NCI-H128 (cell line): Measurements from ENCODE around the gene GNPAT.
A peak's percentile ranks its signal among the peaks of the same experiment; 100 is the strongest.

ENCODE experiments used
- DNase-seq: peaks from one replicate; lab custom pipeline; 2025; ENCODE audit not compliant: unreplicated experiment; lab: John Stamatoyannopoulos, UW

The GNPAT gene

DNA sequence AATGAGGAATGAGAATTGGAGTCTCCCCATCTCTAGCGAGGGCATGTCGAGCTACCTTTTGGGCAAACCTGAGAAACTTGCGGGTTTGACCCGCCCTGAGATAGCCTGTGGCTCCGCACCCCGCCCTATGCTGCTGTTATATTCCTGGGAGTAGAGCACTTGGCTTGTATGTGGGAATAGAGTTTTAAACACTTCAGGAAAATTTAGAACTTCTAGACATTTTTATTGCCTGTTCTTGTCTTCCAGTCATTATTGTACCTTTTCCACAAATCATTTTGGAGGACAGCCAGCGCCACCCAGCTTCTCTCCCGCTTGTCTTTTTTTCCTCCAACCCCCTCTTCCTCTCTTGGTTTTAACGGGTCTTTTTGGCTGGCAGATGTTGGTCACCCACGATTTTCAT, 738 bp downstream of the GNPAT start:
- no peak for DNase-seq

DNA sequence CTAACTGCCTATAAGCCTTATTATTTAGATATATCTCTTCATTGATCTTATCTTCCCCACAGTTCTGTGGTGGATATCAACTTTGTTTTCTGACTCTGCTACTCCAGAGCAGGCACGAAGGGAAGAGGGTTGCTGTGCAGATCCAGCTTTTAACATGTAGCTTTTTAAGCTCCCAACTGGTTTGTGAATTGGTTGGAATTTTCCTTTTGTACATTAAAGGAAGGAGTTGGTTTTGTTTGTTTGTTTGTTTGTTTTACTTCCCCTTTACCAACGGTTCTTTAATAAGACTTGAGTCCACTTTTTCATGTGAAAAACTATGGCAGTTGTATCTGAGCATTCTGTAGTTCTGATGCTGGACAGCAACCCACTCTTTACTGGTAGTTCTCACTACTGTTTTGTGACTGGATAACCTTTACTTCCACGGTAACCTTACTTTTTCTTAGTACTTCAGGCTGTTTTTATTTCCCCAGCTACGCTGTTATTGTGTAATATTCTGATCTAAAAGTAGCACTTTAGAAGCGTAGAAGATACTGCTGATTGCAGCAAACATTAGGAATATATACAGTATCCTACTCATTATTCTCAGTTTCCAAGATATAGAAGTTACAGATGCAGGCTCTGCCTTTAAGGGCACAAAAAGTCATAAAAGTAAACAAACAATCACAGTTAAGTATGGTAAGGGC, 1.6 kb downstream of the GNPAT start:
- no peak for DNase-seq

DNA sequence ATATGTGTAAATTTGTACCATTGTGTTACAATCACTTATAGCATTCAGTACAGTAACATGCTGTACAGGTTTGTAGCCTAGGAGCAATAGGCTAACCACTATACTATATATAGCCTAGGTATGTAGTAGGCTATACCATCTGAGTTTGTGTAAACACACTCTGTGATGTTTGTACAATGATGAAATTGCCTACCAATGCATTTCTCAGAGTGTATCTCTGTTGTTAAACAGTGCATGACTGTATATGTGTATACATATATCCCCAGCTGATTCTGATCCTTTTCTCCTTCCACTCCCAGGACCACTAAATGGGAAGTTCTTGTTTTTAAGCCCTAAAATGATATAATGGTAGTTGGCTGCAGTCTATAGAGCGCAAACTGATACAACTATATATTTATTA, 7.8 kb downstream of the GNPAT start:
- DNase-seq, result no peak

DNA sequence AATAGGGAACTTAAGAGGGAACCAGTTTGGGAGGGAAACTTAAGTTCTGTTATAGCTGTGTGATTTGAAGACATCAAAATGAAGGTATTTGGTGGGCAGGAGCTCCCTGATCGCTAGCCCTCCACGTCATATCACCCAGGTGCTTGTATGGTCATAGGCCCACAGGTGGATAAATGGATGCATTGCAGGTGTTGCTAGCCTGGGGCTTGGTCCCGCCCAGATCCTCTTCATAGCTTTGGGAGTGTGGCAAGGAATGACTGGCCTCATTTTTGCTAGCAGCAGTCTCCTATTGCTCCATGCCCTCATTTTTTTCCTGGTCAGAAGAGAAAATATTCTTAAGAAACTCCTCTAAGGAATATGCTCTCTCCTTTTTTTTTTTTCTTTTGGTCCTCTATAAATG, 11.3 kb downstream of the GNPAT start:
- no peak for DNase-seq

DNA sequence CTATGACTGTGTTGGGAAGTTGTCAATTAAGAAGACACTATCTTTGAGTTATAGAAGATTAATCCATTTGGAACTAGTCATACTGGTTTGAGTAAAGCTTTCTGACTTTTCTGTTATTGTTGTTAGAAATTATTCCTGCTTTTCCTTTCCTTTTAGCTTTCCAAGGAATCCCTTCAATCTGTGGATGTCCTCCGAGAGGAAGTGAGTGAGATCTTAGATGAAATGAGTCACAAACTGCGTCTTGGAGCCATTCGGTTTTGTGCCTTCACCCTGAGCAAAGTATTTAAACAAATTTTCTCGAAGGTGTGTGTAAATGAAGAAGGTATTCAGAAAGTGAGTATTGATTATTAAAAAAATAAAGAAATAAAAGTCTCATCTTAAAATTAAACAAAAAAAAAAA, 19.3 kb downstream of the GNPAT start:
- DNase-seq, result no peak

DNA sequence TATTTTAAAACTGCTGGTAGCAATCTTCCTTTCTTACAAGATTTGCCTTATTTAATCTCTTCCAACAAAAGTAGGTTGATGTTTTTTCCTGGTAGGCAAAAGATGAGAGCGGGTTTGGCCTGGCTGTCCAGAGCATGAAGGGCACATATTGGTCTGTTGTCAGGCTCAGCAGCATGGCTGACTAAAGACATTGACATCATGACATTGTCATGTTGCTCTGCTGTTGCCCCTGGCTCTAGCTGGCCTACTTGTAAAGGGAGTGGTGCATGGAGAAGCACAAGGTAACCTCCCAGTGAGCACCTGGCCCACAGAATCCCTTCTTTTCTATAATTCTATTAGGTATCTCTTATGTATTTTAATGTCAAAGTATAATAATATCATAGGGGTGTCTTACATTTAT, 23.6 kb downstream of the GNPAT start:
- no peak for DNase-seq

DNA sequence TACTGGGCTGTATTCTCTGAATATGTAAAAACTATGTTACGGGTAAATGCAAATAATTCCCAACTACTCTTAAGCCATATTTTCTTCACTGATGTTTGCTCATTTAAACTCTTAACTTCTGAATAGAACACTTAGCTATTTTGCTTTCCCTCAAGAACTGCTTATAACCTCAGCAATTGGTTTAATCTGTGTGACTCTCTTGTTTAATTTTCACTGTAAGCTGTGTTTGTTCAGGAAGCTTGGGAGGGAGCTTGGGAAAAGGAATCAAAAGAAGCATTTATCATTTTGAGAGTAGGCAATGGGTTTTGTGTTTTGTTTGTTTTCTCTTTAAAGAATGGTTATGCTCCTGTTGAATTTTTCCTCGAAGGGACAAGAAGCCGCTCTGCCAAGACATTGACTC, 24.4 kb downstream of the GNPAT start:
- DNase-seq, result no peak

DNA sequence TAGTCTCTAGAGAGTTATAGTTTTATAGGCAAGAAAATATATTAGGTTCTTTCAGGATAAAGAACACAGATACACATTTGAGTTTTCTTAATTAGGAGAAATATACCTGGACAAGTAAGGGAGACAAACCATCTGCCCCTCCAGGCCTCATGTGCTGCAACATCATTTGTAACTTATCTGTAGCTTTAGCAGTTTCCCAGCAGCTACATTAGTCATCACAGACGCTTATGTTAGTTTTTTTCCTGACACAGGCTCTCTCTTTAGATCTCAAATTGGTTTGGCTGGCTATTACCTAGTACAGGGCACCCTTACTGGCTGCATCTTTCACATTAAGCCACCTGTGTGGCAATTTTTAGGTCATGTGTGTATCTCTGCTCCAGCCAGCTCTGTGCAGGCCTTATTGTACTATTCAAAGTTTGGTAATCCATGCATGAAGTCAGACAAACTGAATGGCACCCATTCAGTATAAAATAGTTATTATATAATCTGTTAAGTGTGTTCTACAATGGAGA, 25.9 kb downstream of the GNPAT start:
- DNase-seq, result no peak

DNA sequence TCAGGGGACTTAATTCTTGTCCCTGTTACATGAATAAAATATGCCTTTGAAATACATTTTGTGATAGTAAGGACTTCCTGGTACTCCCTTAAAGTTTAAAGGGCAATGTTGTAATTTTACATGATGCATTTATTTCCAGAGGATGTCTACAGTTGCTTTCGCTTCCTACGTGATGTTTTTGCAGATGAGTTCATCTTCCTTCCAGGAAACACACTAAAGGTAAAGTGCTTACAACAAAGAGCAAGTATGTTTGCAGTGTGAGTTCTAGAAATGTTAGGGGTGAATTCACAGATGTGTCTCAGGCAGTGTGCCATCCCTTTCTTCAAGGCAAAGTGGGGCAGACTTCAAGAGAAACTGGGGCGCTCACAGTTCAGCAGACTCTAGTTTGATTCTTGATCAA, 31.2 kb downstream of the GNPAT start:
- no peak for DNase-seq

DNA sequence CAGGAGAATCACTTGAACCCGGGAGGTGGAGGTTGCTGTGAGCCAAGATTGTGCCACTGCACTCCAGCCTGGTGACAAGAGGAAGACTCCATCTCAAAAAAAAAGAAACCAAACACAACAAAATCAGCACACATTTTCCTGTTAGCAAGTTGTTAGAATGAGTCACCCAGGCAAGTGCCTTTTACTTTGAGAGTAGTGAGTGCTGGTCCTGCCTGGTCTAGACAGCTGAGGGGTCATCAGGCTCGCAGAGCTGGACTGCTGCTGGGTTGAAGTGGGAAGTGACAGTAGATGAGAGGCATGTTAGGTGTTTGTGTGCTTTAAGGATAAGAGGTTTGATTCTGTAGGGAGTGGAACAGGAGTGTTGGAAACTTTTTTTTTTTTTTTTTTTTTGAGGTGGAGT, 31.9 kb downstream of the GNPAT start:
- DNase-seq, result no peak

DNA sequence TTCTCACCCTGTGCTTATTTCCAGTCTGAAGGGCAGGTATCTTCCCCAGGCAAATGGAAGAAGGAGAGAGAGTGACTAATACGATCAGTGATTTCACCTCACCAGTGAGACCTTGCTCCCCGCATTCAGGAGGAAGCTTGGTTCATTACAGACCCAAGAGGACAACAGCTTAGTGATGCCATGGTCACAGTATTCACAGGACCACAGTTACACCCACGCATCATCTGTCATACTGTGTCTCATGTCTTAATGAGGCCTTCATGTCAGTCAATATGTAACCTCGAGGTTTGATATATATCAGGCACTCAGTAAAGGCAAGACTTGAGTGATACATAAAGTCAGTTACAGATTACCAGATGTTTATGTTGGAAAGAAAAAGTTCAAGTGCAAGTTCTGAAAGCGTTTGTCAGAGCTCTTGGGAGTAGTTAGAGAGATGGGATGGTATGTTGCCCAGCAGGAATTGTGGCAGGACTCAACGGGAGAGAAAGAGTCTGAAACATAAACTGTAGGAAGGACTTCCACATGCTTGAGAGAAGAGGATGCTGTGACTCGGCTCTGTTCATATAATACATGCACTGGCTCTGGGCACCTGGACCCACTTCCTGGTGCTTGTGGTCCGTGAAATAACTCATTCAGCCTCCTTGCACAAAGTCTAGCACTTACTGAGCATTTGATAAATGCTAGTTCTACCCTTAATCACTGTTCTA, 33.3 kb downstream of the GNPAT start:
- DNase-seq, result no peak

DNA sequence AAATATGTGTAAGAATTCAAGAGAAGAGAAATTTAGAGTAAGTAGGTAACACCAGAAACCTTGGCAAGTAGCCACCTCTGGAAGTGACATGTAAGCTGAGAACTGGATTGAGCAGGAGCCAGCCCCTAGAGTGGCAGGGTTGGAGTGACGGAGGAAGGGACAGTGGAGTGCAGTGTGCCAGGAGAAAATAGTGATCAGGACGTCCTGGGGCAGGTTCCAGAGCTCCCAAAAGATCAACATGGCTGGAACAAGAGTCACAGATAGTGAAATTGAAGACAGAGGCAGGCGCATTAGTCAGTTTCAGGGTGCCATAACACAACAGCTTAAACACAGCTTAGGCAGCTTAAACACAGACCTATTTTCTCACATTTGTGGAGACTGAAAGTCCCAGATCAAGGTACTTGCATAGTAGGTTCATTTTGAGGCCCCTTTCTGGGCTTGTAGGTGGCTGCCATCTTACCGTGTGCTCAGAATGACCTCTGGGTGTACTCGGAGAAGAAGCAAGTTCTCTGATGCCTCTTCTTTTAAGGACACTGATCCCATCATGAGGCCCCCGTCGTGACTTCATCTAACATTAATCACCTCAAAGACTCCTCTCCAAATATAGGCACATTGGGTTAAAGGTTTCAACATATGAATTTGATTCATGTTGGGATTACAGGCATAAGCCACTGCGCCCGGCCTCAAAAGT, 37.2 kb downstream of the GNPAT start:
- peak; percentile 14 for DNase-seq

DNA sequence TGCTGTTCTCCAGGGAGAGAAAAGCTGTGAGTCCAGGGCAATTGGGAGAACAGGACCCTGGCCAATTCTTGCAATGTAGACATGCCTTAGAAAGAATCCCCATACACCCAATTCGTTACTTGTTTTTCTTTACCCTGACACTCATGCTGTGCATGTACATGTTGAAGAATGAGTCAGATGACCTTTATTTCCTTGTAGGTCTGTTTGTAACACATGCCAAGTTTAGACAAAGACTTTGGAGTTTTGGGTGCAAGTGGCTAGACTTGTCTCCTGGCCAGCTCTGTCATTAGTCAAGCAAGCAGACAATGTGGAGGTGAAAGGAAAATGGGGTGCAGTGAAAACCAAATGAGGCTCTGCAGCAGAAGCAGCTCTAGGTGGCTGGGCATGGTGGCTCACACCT, 38.1 kb downstream of the GNPAT start:
- DNase-seq, result no peak

DNA sequence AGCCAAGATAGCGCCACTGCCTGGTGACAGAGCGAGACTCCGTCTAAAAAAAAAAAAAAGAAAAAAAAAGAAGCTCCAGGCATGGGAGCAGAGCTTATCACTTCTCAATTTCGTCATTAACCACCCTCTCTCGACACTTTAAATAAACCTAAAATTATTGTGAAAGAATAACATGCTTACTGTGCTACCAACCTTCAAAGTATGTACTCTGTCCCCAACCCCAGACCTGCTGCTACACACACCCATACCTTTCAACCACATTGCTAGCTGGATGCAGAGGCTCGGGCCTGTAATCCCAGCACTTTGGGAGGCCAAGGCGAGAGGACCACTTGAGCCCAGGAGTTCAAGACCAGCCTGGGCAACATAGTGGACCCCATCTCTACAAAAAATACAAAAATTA, 38.7 kb downstream of the GNPAT start:
- no peak for DNase-seq

DNA sequence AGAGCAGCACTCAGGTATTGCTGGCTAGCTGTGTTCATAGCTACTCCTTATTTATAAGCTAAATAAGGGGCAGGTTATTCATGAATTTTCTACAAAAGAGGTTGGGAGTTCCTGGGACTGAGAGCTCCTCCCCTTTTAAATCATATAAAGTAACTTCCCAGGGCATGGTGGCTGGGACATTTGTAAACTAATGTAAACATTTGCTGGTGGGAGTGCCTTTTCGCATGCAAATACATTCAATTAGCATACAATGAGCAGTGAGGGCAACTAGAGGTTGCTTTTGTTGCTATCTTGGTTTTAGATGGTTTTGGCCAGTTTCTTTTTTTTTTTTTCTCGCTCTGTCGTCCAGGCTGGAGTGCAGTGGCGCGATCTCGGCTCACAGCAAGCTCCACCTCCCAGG, 43.4 kb downstream of the GNPAT start:
- no peak for DNase-seq

DNA sequence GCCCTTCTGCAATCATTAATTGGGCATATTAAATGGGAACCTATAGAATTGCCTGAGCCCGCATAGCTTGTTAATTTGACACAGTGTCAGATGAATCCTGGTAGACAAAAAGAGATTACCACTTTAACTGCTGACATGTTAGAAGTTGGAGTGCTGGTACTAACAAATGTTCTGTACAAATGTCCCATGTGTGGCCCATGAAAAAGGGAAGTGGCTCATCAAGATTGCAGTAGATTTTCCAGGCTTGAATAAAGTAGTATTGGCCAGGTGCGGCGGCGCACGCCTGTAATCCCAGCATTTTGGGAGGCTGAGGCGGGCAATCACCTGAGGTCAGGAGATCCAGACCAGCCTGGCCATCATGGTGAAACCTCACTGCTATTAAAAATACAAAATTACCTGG, 45.6 kb downstream of the GNPAT start:
- no peak for DNase-seq

DNA sequence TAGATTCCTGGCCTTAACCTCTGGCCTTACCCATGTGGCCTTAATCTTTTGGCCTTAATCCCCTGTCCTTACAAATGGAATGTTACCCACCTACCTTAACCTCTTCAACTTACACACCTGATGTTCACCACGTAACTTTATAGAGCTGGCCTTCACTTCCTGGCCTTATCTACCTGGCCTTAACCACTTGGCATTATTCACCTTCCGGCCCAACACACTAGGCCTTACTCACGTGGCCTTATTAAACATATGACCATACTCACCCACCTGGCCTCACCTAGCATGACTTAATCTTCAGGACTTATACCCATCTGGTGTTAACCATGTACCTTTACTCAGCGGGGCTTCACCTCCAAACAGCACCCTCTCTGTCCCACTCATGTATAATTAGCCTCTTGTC, 54.9 kb downstream of the GNPAT start:
- no peak for DNase-seq

DNA sequence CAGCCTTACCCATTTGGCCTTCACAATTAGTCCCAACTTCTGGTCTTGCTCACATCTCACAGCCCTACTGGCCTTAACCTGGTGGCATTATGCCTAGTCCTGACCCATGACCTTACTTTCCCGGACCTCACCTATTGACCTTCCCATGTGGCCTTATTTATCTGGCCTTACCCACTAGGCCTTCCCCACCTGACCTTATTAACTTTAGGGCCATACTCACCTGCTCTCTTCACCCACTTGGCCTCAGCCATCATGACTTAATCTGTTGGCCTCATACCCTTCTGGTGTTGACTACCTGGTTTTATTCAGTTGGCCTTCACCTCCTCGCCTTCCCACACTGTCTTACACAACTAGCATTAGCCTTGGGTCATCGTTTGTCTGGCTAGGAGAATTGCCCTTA, 61.0 kb downstream of the GNPAT start:
- no peak for DNase-seq

DNA sequence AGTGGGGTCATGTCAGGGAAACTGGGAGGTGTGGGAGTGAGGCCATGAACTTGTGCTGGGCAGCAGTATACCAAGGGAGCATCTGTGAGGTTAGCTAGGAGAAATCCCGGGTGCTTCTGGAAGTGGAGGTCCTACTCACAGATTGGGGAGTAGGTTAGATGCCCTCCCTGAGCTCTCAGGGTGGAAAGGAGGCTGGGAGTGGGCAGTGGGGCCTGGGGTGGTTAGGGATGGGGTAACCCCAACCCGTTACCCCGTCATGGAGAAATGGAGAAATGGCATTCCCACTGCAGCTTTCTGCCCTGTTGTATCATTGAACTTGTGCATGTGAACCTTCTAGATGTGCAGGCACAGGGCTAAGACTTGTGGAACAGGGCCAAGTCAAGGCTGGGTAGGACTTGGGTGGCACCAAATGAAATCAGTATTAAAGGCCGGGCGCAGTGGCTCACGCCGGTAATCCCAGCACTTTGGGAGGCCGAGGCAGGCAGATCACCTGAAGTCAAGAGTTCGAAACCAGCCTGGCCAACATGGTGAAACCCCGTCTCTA, 69.5 kb downstream of the GNPAT start:
- no peak for DNase-seq

DNA sequence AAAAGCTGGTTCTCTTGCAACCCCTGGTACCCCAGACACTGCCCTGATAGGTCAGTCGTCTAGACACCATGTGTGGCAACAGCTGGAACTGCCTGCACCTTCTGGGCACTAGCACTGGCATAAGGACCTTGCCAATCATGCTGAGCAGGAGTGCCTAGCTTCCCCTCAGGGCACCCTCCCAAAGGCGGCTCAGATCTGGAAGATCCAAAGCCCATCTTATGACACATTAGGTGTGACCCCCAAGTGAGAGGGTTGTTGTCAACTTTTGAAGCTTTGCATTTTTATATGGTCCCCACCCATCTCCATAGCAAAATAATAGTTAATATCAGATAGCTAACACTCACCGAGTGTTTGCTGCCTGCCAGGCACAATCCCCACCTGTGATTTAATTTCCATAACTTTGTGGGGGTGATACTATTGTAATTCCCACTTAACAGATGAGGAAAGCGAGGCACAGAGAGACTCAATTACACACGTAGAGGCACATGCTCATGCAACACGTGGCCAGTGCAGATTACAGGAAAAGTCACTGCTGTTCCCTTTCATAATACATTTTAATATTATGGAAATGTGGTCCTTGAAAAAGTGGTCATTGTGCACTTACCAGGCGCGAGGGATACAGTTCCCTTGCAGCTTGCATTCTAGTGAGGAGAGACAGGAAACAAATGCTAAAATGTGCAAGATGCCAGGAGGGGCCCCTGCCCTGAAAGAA, 70.9 kb downstream of the GNPAT start:
- DNase-seq, result no peak

DNA sequence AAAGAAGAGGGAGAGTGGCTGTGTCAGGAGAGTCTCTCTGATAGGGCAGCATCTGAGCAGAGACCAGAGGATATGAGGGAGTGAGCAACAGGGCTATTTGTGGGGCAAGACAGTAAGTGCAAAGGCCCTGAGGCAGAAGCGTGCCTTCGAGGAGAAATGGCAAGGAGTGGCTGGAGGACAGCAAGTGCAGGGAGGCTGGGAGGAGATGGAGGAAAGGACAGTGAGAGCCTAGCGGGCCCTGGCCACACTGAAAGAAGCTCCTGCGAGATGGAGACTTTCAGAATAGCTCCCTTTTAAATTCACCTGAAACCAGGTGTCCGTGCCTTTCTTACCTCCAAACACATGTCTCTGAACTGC, 71.4 kb downstream of the GNPAT start:
- no peak for DNase-seq
